Endothelial cell (in vitro differentiated cells): ENCODE results near the gene CUL3. TPM values are rescaled to one million over a fixed set of nuclear protein-coding genes. Genes with fewer than 3 reads are reported as not detected.
"Not testable (repeated sequence)": the region's sequence is repeated elsewhere in the genome, so short reads cannot be mapped to it uniquely, and the experiment has no call there.

Source experiments
- DNase-seq: peaks from one replicate; pipeline ENCODE4 v3.0.0; 2021; ENCODE audit warnings: low spot score
- H3K27ac Mint-ChIP-seq: one replicate; pipeline ENCODE4 v1.8.0; 2021; ENCODE audit warnings: mixed read lengths, inconsistent platforms; ENCODE audit not compliant: unreplicated experiment
- H3K27me3 Mint-ChIP-seq: one replicate; pipeline ENCODE4 v1.8.0; 2021; ENCODE audit warnings: mild to moderate bottlenecking, moderate library complexity, mixed read lengths, inconsistent platforms; ENCODE audit not compliant: unreplicated experiment
- H3K36me3 Mint-ChIP-seq: one replicate; pipeline ENCODE4 v1.8.0; 2021; ENCODE audit warnings: mild to moderate bottlenecking, low read depth, mixed read lengths, inconsistent platforms; ENCODE audit not compliant: unreplicated experiment
- H3K4me1 Mint-ChIP-seq: one replicate; pipeline ENCODE4 v1.8.0; 2021; ENCODE audit warnings: mild to moderate bottlenecking, mixed read lengths, inconsistent platforms; ENCODE audit not compliant: unreplicated experiment
- H3K4me3 Mint-ChIP-seq: one replicate; pipeline ENCODE4 v1.8.0; 2021; ENCODE audit warnings: mild to moderate bottlenecking, mixed read lengths, inconsistent platforms; ENCODE audit not compliant: unreplicated experiment
- H3K9me3 Mint-ChIP-seq: one replicate; pipeline ENCODE4 v1.8.0; 2021; ENCODE audit warnings: mixed read lengths, inconsistent platforms; ENCODE audit not compliant: unreplicated experiment
- CTCF ChIP-seq: fragments of 200-600 bp; sonication (generic); IDR thresholded peaks from one replicate; pipeline ENCODE4 v1.5.0; 2021; ENCODE audit warnings: antibody characterized with exemption; ENCODE audit not compliant: unreplicated experiment
- total RNA-seq: library from RNA; stranded (reverse); fragmentation: NEBNext Ultra II Directional; extraction: Animal tissue kit (Norgen Biotek cat#: 25700); gene quantifications from one replicate; pipeline ENCODE4 v1.2.1, GENCODE V29; 2021; ENCODE audit not compliant: unreplicated experiment

Gene CUL3
- total RNA-seq, 1 donor from 2014 or later, result 138 TPM

DNA sequence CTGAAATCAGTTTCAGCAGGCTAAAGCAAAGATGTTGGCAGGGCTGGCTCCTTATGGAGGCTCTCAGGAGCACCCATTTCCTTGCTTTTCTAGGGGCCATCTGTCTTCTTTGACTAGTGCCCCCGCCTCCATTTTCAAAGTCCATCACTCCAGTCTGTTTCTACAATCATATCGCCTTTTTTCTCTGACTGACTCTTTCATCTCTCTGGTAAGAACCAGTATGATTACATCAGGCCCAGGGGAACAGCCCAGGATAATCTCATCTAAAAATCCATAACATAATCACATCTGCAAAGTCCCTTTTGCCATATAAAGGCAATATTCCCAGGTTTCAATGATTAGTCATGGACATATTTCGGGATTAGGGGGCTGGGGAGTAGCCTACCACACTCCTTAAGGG lies 57.0 kb downstream of the CUL3 start:
- no peak for TF ChIP-seq CTCF
- Mint-ChIP-seq H3K27ac (peak overlapping the region; percentile 76), H3K9me3 (no peaks in the 10 kb centered on the region), H3K36me3 (peaks cover 19% of the 10 kb centered on the region), H3K27me3 (peaks cover 1% of the 10 kb centered on the region), H3K4me3 (no peak overlapping the region), H3K4me1 (peaks cover 26% of the 10 kb centered on the region)
- no peak for DNase-seq

GRCh38 chr2:224525774-224526173 lies 59.4 kb downstream of the CUL3 start:
- no peak overlapping the region for H3K27ac Mint-ChIP-seq
- H3K36me3 Mint-ChIP-seq, result peaks cover 3% of the 10 kb centered on the region
- H3K4me3 Mint-ChIP-seq, result no peak overlapping the region
- peaks cover 22% of the 10 kb centered on the region for H3K4me1 Mint-ChIP-seq
- peaks cover 3% of the 10 kb centered on the region for H3K27me3 Mint-ChIP-seq
- TF ChIP-seq CTCF, result no peak
- no peak for DNase-seq
- H3K9me3 Mint-ChIP-seq, result no peaks in the 10 kb centered on the region

DNA sequence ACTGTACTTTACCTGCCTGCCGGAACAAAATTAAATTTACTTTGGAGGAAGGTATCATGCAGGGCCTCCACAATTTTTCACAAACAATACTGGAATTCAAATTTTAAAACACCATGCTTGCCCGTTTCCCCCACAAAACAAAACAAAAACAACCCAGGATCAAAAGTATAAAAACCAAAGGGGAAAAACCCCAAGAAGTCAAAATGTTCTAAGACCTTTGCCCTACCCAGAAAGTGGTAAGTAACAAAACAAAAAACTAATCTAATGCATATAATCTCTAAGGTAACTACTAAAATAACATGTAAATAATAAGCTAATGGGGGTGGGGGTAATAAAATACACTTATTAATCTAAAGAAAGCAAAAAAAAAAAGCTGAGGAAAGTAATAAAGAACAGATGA lies 60.5 kb downstream of the CUL3 start:
- Mint-ChIP-seq H3K4me1 (peaks cover 22% of the 10 kb centered on the region), H3K9me3 (no peaks in the 10 kb centered on the region), H3K27ac (peak overlapping the region; percentile 61), H3K4me3 (no peak overlapping the region), H3K36me3 (peaks cover 3% of the 10 kb centered on the region), H3K27me3 (peaks cover 3% of the 10 kb centered on the region)
- no peak for TF ChIP-seq CTCF
- DNase-seq, result no peak

DNA sequence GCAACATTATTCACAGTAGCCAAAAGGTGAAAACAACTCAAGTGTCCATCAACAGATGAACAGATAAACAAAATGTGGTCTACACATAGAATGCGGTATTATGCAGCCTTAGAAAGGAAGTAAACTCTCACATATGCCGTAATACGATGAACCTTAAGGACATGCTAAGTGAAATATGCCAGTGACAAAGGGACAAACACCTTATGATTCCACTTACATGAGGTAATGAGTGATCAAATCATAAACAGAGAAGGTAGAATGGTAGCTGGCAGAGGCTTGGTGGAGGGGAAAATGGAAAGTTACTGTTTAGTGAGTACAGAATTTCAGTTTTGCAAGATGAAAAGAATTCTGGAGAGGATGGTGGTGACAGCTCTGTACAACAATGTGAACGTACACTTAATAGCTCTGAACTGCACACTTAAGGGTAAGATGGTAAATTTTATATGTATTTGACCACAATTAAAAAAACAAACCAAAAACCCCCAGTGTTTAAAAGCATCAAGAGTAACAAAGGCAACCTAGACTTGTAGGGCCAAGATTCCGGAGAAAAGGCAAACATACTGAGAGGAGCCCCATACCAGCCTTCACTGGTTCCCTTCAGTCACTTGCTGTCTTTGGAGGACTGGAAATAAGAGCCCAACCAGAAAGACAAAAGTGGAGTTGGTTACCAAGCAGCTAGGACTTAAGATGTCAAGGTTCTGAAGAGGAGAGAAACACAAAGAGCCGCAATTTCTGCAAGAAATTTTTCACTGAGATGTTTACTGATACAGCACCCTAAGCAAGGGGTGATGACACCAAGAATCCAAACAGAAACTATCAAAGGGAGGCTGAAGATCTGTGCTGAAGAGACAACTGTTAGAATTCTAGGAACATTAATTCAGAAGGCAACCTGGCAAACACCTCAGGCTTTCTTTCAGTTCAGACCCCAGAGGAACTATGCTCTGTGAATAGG lies 61.3 kb downstream of the CUL3 start:
- H3K9me3 Mint-ChIP-seq, result no peaks in the 10 kb centered on the region
- peaks cover 22% of the 10 kb centered on the region for H3K4me1 Mint-ChIP-seq
- DNase-seq, result no peak
- no peak overlapping the region for H3K4me3 Mint-ChIP-seq
- peaks cover 2% of the 10 kb centered on the region for H3K27me3 Mint-ChIP-seq
- TF ChIP-seq CTCF, result no peak
- H3K27ac Mint-ChIP-seq, result peak overlapping the region; percentile 61
- H3K36me3 Mint-ChIP-seq, result peaks cover 3% of the 10 kb centered on the region

GRCh38 chr2:224522483-224522882 lies 62.7 kb downstream of the CUL3 start:
- peaks cover 23% of the 10 kb centered on the region for H3K4me1 Mint-ChIP-seq
- not testable (repeated sequence) for H3K9me3 Mint-ChIP-seq, H3K4me3 Mint-ChIP-seq, H3K27me3 Mint-ChIP-seq, DNase-seq, H3K27ac Mint-ChIP-seq, H3K36me3 Mint-ChIP-seq
